Bone marrow (tissue), 2 donors: ENCODE measurements around the gene CLDN34.

Source experiments
- DNase-seq, 2 donors: peaks; one replicate each; lab custom pipeline; 2025; lab: John Stamatoyannopoulos, UW

CLDN34 gene

GRCh38 chrX:10015723-10016518 is 48.8 kb downstream of the CLDN34 start:
- no peak for DNase-seq

- no peak for DNase-seq
These were observed 49.5 kb downstream of the CLDN34 start for GRCh38 chrX:10016519-10017132.

GRCh38 chrX:10017872-10018271 is 50.7 kb downstream of the CLDN34 start:
- DNase-seq = no peak
